Neuronal stem cell (in vitro differentiated cells): ENCODE measurements around the gene KLHL12.

Source experiments
- DNase-seq: peaks from one replicate; pipeline ENCODE4 v3.0.0-alpha.2; 2013; ENCODE audit warnings: low spot score
- H2AFZ ChIP-seq: one replicate; pipeline ENCODE4 v1.6.1; 2013; ENCODE audit warnings: mild to moderate bottlenecking, low read length, inconsistent platforms
- H2AK5ac ChIP-seq: 2 replicates; pipeline ENCODE4 v1.6.1; 2013; ENCODE audit warnings: low read depth, mild to moderate bottlenecking, inconsistent platforms, low read length, moderate library complexity, mixed read lengths
- H2BK120ac ChIP-seq: 2 replicates; pipeline ENCODE4 v1.6.1; 2013; ENCODE audit warnings: low read depth, mild to moderate bottlenecking, inconsistent platforms, low read length, moderate library complexity, mixed read lengths
- H2BK12ac ChIP-seq: one replicate; pipeline ENCODE4 v1.6.1; 2013; ENCODE audit warnings: low read length, inconsistent platforms
- H2BK15ac ChIP-seq: 2 replicates; pipeline ENCODE4 v1.6.1; 2013; ENCODE audit warnings: mild to moderate bottlenecking, low read length, inconsistent platforms, mixed read lengths
- H2BK5ac ChIP-seq: one replicate; pipeline ENCODE4 v1.6.1; 2013; ENCODE audit warnings: inconsistent platforms, mild to moderate bottlenecking, low read length, moderate library complexity
- H3K14ac ChIP-seq: one replicate; pipeline ENCODE4 v1.6.1; 2013; ENCODE audit warnings: low read length, inconsistent platforms
- H3K18ac ChIP-seq: 2 replicates; pipeline ENCODE4 v1.6.1; 2013; ENCODE audit warnings: low read length, inconsistent platforms
- H3K23ac ChIP-seq: 2 replicates; pipeline ENCODE4 v1.6.1; 2013; ENCODE audit warnings: low read depth, mild to moderate bottlenecking, mixed read lengths, low read length, inconsistent platforms; ENCODE audit not compliant: poor library complexity
- H3K27ac ChIP-seq: replicated peaks from 3 replicates; pipeline ENCODE4 v1.5.1; 2013; ENCODE audit warnings: low read length, inconsistent platforms
- H3K27me3 ChIP-seq, 3 experiments: 2 replicates each; pipeline ENCODE4 v1.6.1; 2013; ENCODE audit warnings: low read length in 3 of 3, mild to moderate bottlenecking in 2 of 3, inconsistent platforms in 1 of 3, low read depth in 1 of 3, mixed read lengths in 1 of 3, moderate library complexity in 1 of 3; ENCODE audit not compliant: control insufficient read depth in 3 of 3, insufficient read depth in 3 of 3
- H3K36me3 ChIP-seq, 2 donors: replicated peaks in 1 of 2; 2 replicates each; pipeline ENCODE4 v1.6.1; 2013; ENCODE audit warnings: low read length in 2 of 2; ENCODE audit not compliant: control insufficient read depth in 2 of 2, insufficient read depth in 2 of 2
- H3K4ac ChIP-seq: 2 replicates; pipeline ENCODE4 v1.6.1; 2013; ENCODE audit warnings: inconsistent platforms, mild to moderate bottlenecking, low read length, moderate library complexity
- H3K4me1 ChIP-seq, 2 donors: 1 replicate in 1 of 2; 2 replicates in 1 of 2; pipeline ENCODE4 v1.6.1; 2013; ENCODE audit warnings: low read length in 2 of 2, low read depth in 1 of 2; ENCODE audit not compliant: control insufficient read depth in 2 of 2, insufficient read depth in 1 of 2
- H3K4me2 ChIP-seq: one replicate; pipeline ENCODE4 v1.6.1; 2013; ENCODE audit warnings: mild to moderate bottlenecking, low read length, inconsistent platforms; ENCODE audit not compliant: insufficient read depth, poor library complexity, severe bottlenecking
- H3K4me3 ChIP-seq, 2 donors: 2 replicates each; pipeline ENCODE4 v1.5.1; 2013; ENCODE audit warnings: low read length in 2 of 2, mild to moderate bottlenecking in 2 of 2, inconsistent platforms in 1 of 2, moderate library complexity in 1 of 2
- H3K79me1 ChIP-seq: one replicate; pipeline ENCODE4 v1.6.1; 2013; ENCODE audit warnings: low read depth, mild to moderate bottlenecking, inconsistent platforms, low read length, moderate library complexity
- H3K9ac ChIP-seq: one replicate; pipeline ENCODE4 v1.6.1; 2013; ENCODE audit warnings: mild to moderate bottlenecking, low read depth, low read length, inconsistent platforms; ENCODE audit not compliant: poor library complexity
- H3K9me3 ChIP-seq, 2 donors: replicated peaks in 1 of 2; 2 replicates each; pipeline versions ENCODE3 to v1.6.1; 2013; ENCODE audit warnings: low read length in 2 of 2, mild to moderate bottlenecking in 2 of 2, inconsistent platforms in 1 of 2, low read depth in 1 of 2, mixed read lengths in 1 of 2, moderate library complexity in 1 of 2; ENCODE audit not compliant: control insufficient read depth in 2 of 2, insufficient read depth in 1 of 2
- H4K8ac ChIP-seq: one replicate; pipeline ENCODE4 v1.6.1; 2013; ENCODE audit warnings: low read depth, mild to moderate bottlenecking, inconsistent platforms, low read length, moderate library complexity
- H4K91ac ChIP-seq: one replicate; pipeline ENCODE4 v1.6.1; 2013; ENCODE audit warnings: low read length, low read depth, mild to moderate bottlenecking, inconsistent platforms; ENCODE audit not compliant: poor library complexity
- WGBS, 2 donors: extraction: QIAGEN DNeasy Blood & Tissue Kit; methylation state at CpG; one replicate each; pipeline ENCODE4 v1.1.7; 2013; ENCODE audit warnings: missing lambda C conversion rate in 2 of 2, mixed read lengths in 1 of 2; ENCODE audit not compliant: insufficient read length in 2 of 2, insufficient replicate concordance in 1 of 2; ENCODE audit errors: extremely low coverage in 2 of 2; 5-methylcytosine and 5-hydroxymethylcytosine counted together

Gene KLHL12

GRCh38 chr1:202954057-202954745 is 27.2 kb upstream of the KLHL12 start:
- Histone ChIP-seq H3K18ac (no peak overlapping the region), H3K14ac (no peak overlapping the region), H2BK120ac (no peak overlapping the region), H3K4me2 (no peak overlapping the region), H3K9ac (no peak overlapping the region), H2BK5ac (no peak overlapping the region), H3K27me3 (no peaks in the 10 kb centered on the region), H3K4me3 (no peak overlapping the region), H3K4ac (no peak overlapping the region), H2AK5ac (no peak overlapping the region), H2BK15ac (no peak overlapping the region), H4K8ac (no peak overlapping the region), H3K4me1 (peaks cover 6% of the 10 kb centered on the region in 2 donors), H3K9me3 (no peaks in the 10 kb centered on the region), H2AFZ (no peak overlapping the region), H4K91ac (no peak overlapping the region), H3K23ac (no peak overlapping the region), H2BK12ac (no peak overlapping the region), H3K36me3 (peaks cover 5 to 29% of the 10 kb centered on the region in 2 donors), H3K27ac (no peak overlapping the region), H3K79me1 (peaks cover 5% of the 10 kb centered on the region)
- no peak for DNase-seq
- WGBS, 2 donors, result no CpG with 5 or more reads among the region's 6 CpGs

- Histone ChIP-seq H3K27me3 (no peaks in the 10 kb centered on the region), H4K8ac (no peak overlapping the region), H2AFZ (no peak overlapping the region), H3K9ac (no peak overlapping the region), H3K4me3 (no peak overlapping the region), H3K79me1 (peaks cover 5% of the 10 kb centered on the region), H4K91ac (no peak overlapping the region), H3K23ac (no peak overlapping the region), H2AK5ac (no peak overlapping the region), H3K18ac (no peak overlapping the region), H2BK15ac (no peak overlapping the region), H3K27ac (no peak overlapping the region), H2BK12ac (no peak overlapping the region), H3K4me1 (peaks cover 2% of the 10 kb centered on the region in 2 donors), H3K14ac (no peak overlapping the region), H2BK5ac (no peak overlapping the region), H3K9me3 (no peaks in the 10 kb centered on the region), H3K4ac (no peak overlapping the region), H3K4me2 (no peak overlapping the region), H2BK120ac (no peak overlapping the region), H3K36me3 (peaks cover 5 to 34% of the 10 kb centered on the region in 2 donors)
- DNase-seq, result no peak
Observed at GRCh38 chr1:202953392-202953791, 26.4 kb upstream of the KLHL12 start.

GRCh38 chr1:202952818-202953217 is 25.8 kb upstream of the KLHL12 start:
- peaks cover 4% of the 10 kb centered on the region for H3K79me1 ChIP-seq
- no peak overlapping the region for H4K8ac ChIP-seq
- no peak overlapping the region for H3K9ac ChIP-seq
- H3K14ac ChIP-seq, result no peak overlapping the region
- no peak overlapping the region for H3K23ac ChIP-seq
- H2BK120ac ChIP-seq, result no peak overlapping the region
- H3K4me3 ChIP-seq, result no peak overlapping the region
- no CpG with 5 or more reads among the region's 4 CpGs for WGBS, 2 donors
- DNase-seq, result no peak
- H2BK12ac ChIP-seq, result no peak overlapping the region
- no peak overlapping the region for H3K4me2 ChIP-seq
- no peak overlapping the region for H2BK15ac ChIP-seq
- no peaks in the 10 kb centered on the region for H3K9me3 ChIP-seq
- no peak overlapping the region for H3K18ac ChIP-seq
- H4K91ac ChIP-seq, result no peak overlapping the region
- no peaks in the 10 kb centered on the region for H3K27me3 ChIP-seq
- H2AK5ac ChIP-seq, result no peak overlapping the region
- no peak overlapping the region for H2BK5ac ChIP-seq
- peaks cover 8 to 40% of the 10 kb centered on the region in 2 donors for H3K36me3 ChIP-seq
- peaks cover 2% of the 10 kb centered on the region in 2 donors for H3K4me1 ChIP-seq
- no peak overlapping the region for H3K4ac ChIP-seq
- H3K27ac ChIP-seq, result no peak overlapping the region
- H2AFZ ChIP-seq, result no peak overlapping the region

GRCh38 chr1:202952099-202952498 is 25.1 kb upstream of the KLHL12 start:
- Histone ChIP-seq H4K8ac (no peak overlapping the region), H2AK5ac (no peak overlapping the region), H2BK5ac (no peak overlapping the region), H3K9ac (no peak overlapping the region), H3K27ac (no peak overlapping the region), H2BK15ac (no peak overlapping the region), H3K4ac (no peak overlapping the region), H3K4me1 (no peaks in the 10 kb centered on the region), H3K4me3 (no peak overlapping the region), H3K79me1 (no peaks in the 10 kb centered on the region), H2BK120ac (no peak overlapping the region), H3K9me3 (no peaks in the 10 kb centered on the region), H3K18ac (no peak overlapping the region), H3K14ac (no peak overlapping the region), H3K27me3 (no peaks in the 10 kb centered on the region), H3K36me3 (peaks cover 8 to 44% of the 10 kb centered on the region in 2 donors), H3K4me2 (no peak overlapping the region), H3K23ac (no peak overlapping the region), H2AFZ (no peak overlapping the region), H4K91ac (no peak overlapping the region), H2BK12ac (no peak overlapping the region)
- no CpG with 5 or more reads among the region's 1 CpG for WGBS, 2 donors
- DNase-seq, result no peak
